NCI-H524 (cell line): Measurements from ENCODE around the gene RMI1.
"Not testable (repeated sequence)": the region's sequence is repeated elsewhere in the genome, so short reads cannot be mapped to it uniquely, and the experiment has no call there.

Experiments
- DNase-seq, 2 experiments: peaks; one replicate each; lab custom pipeline; 2025; lab: John Stamatoyannopoulos, UW

Gene RMI1

DNA sequence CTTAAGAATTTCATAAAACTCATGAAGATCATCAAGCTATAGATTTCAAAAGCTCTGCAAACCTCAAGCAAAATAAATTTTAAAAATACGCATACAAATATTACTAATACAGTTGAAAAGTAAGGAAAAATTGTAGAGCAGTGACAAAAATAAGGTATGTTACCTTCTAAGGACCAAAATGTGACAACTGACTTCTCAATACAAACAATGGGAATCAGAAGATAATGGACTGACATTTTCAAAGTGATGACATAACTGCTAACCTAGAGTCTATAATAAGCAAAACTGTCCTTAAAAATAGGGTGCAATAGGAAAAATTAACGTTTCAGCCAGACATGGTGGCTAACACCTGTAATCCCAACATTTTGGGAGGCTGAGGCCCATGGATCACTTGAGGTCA is 27.1 kb downstream of the RMI1 start:
- DNase-seq = no peak

DNA sequence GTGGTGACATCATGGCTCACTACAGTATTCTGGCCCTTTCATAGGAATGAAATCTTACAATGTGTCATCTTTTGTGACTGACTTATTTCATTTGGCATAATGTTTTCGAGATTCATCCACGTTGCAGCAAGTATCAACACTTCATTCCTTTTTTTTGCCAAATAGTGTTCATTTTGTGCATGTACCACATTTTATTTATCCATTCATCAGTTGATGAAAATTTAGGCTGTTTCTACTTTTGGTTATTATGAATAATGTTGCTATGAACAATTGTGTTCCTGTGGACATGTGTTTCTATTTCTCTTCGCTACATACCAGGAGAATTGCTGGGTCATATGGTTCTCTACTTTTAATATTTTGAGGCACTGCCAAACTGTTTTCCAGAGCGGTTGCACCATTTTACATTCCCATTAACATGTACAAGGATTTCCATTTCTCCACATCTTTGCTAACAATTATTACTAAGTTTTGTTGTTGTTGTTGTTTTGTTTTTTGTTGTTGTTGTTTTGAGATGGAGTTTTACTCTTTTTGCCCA is 43.5 kb downstream of the RMI1 start:
- DNase-seq = no peak

DNA sequence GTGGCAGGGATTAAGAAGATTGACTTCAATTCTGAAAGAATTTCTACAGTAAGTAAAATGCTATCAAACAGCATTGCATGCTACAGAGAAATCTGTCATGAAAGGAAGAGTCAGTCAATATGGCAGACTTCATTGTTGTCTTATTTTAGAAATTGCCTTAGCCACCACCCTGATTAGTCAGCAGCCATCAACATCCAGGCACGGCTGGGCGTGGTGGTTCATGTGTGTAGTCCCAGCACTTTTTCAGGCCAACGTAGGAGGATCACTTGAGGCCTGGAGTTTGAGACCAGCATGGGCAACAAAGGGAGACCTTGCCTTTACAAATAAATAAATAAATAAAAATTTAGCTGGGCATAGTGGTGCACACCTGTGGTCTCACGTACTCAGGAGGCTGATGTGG is 46.6 kb downstream of the RMI1 start:
- DNase-seq = no peak

DNA sequence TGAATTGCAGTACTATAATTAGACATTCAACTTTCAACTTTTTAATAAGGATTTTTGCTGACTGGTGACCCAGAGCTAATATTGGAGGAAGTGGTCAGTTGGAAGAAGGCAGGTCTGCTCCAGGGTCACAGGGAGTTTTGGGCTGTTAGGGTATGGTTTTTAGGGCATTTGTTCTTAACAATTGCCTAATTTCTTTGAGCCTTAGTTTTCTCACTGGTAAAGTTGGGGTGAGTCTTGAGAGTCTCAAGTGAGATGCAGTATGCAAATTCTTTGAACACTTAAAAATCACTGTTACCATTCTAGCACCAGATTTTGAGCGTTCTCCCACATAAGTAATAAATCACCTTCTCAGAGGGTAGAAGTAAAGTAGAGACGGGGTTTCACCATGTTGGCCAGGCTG is 50.9 kb downstream of the RMI1 start:
- no peak for DNase-seq

DNA sequence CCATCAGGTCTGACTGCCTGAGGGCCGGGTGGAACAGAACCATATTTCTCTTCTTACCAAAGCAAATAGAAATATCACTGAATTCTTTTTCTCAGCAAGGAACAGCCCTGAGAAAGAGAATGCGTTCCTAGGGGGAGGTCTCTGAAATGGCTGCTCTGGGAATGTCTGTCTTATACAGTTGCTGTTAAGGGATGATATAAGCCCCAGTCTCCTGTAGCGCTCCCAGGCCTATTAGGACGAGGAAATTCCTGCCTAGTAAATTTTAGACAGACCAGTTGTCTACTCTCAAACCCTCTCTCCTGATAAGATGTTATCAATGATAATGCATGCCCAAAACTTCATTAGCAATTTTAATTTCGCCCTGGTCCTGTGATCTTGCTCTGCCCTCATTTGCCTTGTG is 61.3 kb downstream of the RMI1 start:
- DNase-seq = not testable (repeated sequence)

DNA sequence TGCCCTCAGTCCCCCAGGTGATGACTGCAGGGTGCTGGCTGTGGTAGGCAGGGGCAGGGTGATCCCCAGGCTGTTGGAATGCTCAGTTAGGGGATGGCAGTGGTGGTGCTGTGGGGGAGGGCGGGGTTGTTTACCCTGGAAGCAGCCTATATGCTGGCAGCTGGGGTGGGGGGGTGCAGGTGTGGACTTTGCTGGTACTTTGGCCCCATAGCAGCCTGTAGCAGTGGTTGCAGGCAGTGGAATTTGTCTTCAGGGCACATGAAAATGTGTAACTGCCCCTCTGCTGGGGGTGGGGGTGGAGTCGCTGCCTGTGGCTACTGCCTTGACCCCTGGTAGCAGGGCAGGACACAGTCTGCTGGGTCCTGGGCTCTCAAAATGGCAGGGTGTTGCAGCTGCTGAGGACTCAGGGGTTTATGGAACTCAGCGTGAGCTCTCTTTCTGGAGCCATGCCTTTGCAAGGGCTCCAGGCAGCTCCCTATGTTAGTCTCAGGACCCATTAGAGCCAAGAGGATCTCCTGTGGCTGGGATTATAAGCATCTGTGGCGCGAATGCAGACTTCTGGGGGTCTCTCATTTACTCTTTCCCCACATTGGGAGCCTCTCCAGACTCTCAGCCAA is 65.0 kb downstream of the RMI1 start:
- no peak for DNase-seq
